ENCODE measurements around the gene TPRA1.

TPRA1 gene

GRCh38 chr3:127585813-127586413, 4.6 kb downstream of the TPRA1 start:
- Mint-ChIP-seq H3K9me3 (no peaks in the 10 kb centered on the region), H3K4me1 (peaks cover 50% of the 10 kb centered on the region), H3K36me3 (peaks cover 17% of the 10 kb centered on the region), H3K27me3 (no peaks in the 10 kb centered on the region), H3K27ac (no peak overlapping the region), H3K4me3 (no peak overlapping the region)
- ATAC-seq, result no peak

- H3K27me3 Mint-ChIP-seq, result no peaks in the 10 kb centered on the region
- peaks cover 23% of the 10 kb centered on the region for H3K36me3 Mint-ChIP-seq
- H3K4me3 Mint-ChIP-seq, result no peak overlapping the region
- ATAC-seq, result no peak
- H3K9me3 Mint-ChIP-seq, result no peaks in the 10 kb centered on the region
- H3K27ac Mint-ChIP-seq, result no peak overlapping the region
- peaks cover 56% of the 10 kb centered on the region for H3K4me1 Mint-ChIP-seq
Observed at GRCh38 chr3:127585163-127585812, 5.2 kb downstream of the TPRA1 start.

- ATAC-seq, result no peak
- no peaks in the 10 kb centered on the region for H3K9me3 Mint-ChIP-seq
- H3K27ac Mint-ChIP-seq, result no peak overlapping the region
- H3K36me3 Mint-ChIP-seq, result peaks cover 28% of the 10 kb centered on the region
- H3K4me1 Mint-ChIP-seq, result peaks cover 55% of the 10 kb centered on the region
- H3K4me3 Mint-ChIP-seq, result no peak overlapping the region
- no peaks in the 10 kb centered on the region for H3K27me3 Mint-ChIP-seq
Observed at GRCh38 chr3:127584734-127585133, 5.8 kb downstream of the TPRA1 start.

- H3K9me3 Mint-ChIP-seq, result no peaks in the 10 kb centered on the region
- H3K4me3 Mint-ChIP-seq, result no peak overlapping the region
- peaks cover 27% of the 10 kb centered on the region for H3K4me1 Mint-ChIP-seq
- peaks cover 36% of the 10 kb centered on the region for H3K36me3 Mint-ChIP-seq
- H3K27ac Mint-ChIP-seq, result no peak overlapping the region
- no peak for ATAC-seq
- H3K27me3 Mint-ChIP-seq, result no peaks in the 10 kb centered on the region
Observed at GRCh38 chr3:127580327-127581060, 10.0 kb downstream of the TPRA1 start.

GRCh38 chr3:127578802-127579201, 11.7 kb downstream of the TPRA1 start:
- no peak for ATAC-seq
- Mint-ChIP-seq H3K9me3 (no peaks in the 10 kb centered on the region), H3K4me3 (no peak overlapping the region), H3K36me3 (peaks cover 35% of the 10 kb centered on the region), H3K4me1 (peaks cover 31% of the 10 kb centered on the region), H3K27ac (no peak overlapping the region), H3K27me3 (no peaks in the 10 kb centered on the region)

- Mint-ChIP-seq H3K27ac (no peak overlapping the region), H3K36me3 (peaks cover 35% of the 10 kb centered on the region), H3K4me1 (peaks cover 31% of the 10 kb centered on the region), H3K4me3 (no peak overlapping the region), H3K9me3 (no peaks in the 10 kb centered on the region), H3K27me3 (no peaks in the 10 kb centered on the region)
- ATAC-seq, result no peak
Observed at GRCh38 chr3:127578168-127578567, 12.4 kb downstream of the TPRA1 start.

- H3K36me3 Mint-ChIP-seq, result peaks cover 42% of the 10 kb centered on the region
- no peaks in the 10 kb centered on the region for H3K27me3 Mint-ChIP-seq
- ATAC-seq, result no peak
- H3K27ac Mint-ChIP-seq, result no peak overlapping the region
- no peak overlapping the region for H3K4me3 Mint-ChIP-seq
- H3K9me3 Mint-ChIP-seq, result no peaks in the 10 kb centered on the region
- H3K4me1 Mint-ChIP-seq, result peaks cover 31% of the 10 kb centered on the region
Observed at GRCh38 chr3:127577448-127577847, 13.1 kb downstream of the TPRA1 start.

- H3K4me3 Mint-ChIP-seq, result no peak overlapping the region
- peaks cover 51% of the 10 kb centered on the region for H3K36me3 Mint-ChIP-seq
- H3K27me3 Mint-ChIP-seq, result no peaks in the 10 kb centered on the region
- peak overlapping the region; percentile 33 for H3K27ac Mint-ChIP-seq
- ATAC-seq, result peak; percentile 88
- H3K9me3 Mint-ChIP-seq, result no peaks in the 10 kb centered on the region
- peaks cover 20% of the 10 kb centered on the region for H3K4me1 Mint-ChIP-seq
Observed at GRCh38 chr3:127574880-127575878, 15.4 kb downstream of the TPRA1 start.

- no peak overlapping the region for H3K4me3 Mint-ChIP-seq
- H3K27ac Mint-ChIP-seq, result no peak overlapping the region
- no peaks in the 10 kb centered on the region for H3K27me3 Mint-ChIP-seq
- peaks cover 20% of the 10 kb centered on the region for H3K4me1 Mint-ChIP-seq
- H3K9me3 Mint-ChIP-seq, result no peaks in the 10 kb centered on the region
- ATAC-seq, result no peak
- H3K36me3 Mint-ChIP-seq, result peaks cover 44% of the 10 kb centered on the region
Observed at GRCh38 chr3:127573912-127574311, 16.6 kb downstream of the TPRA1 start.

GRCh38 chr3:127573401-127573800, 17.1 kb downstream of the TPRA1 start:
- Mint-ChIP-seq H3K4me1 (peaks cover 20% of the 10 kb centered on the region), H3K36me3 (peaks cover 43% of the 10 kb centered on the region), H3K4me3 (no peak overlapping the region)

GRCh38 chr3:127572735-127573134, 17.8 kb downstream of the TPRA1 start:
- no peak overlapping the region for H3K4me3 Mint-ChIP-seq
- H3K9me3 Mint-ChIP-seq, result no peaks in the 10 kb centered on the region
- peaks cover 43% of the 10 kb centered on the region for H3K36me3 Mint-ChIP-seq
- H3K27ac Mint-ChIP-seq, result no peak overlapping the region
- H3K4me1 Mint-ChIP-seq, result peaks cover 20% of the 10 kb centered on the region
- no peak for ATAC-seq
- no peaks in the 10 kb centered on the region for H3K27me3 Mint-ChIP-seq

More at GRCh38 chr3:127573401-127573800, 17.1 kb downstream of the TPRA1 start:
- H3K9me3 Mint-ChIP-seq, result no peaks in the 10 kb centered on the region
- H3K27ac Mint-ChIP-seq, result no peak overlapping the region
- no peak for ATAC-seq
- no peaks in the 10 kb centered on the region for H3K27me3 Mint-ChIP-seq

GRCh38 chr3:127572186-127572585, 18.3 kb downstream of the TPRA1 start:
- Mint-ChIP-seq H3K27ac (no peak overlapping the region), H3K9me3 (no peaks in the 10 kb centered on the region), H3K4me1 (peaks cover 20% of the 10 kb centered on the region), H3K36me3 (peaks cover 43% of the 10 kb centered on the region), H3K27me3 (no peaks in the 10 kb centered on the region), H3K4me3 (no peak overlapping the region)
- no peak for ATAC-seq

GRCh38 chr3:127570520-127570919, 20.0 kb downstream of the TPRA1 start:
- Mint-ChIP-seq H3K36me3 (peaks cover 39% of the 10 kb centered on the region), H3K27me3 (peaks cover 4% of the 10 kb centered on the region), H3K27ac (no peak overlapping the region), H3K4me3 (no peak overlapping the region), H3K4me1 (peaks cover 10% of the 10 kb centered on the region), H3K9me3 (no peaks in the 10 kb centered on the region)
- no peak for ATAC-seq

GRCh38 chr3:127569160-127569559, 21.4 kb downstream of the TPRA1 start:
- Mint-ChIP-seq H3K27me3 (peaks cover 16% of the 10 kb centered on the region), H3K9me3 (no peaks in the 10 kb centered on the region), H3K36me3 (peaks cover 34% of the 10 kb centered on the region), H3K4me3 (no peak overlapping the region), H3K27ac (no peak overlapping the region), H3K4me1 (no peaks in the 10 kb centered on the region)
- ATAC-seq, result no peak

GRCh38 chr3:127568586-127568985, 21.9 kb downstream of the TPRA1 start:
- Mint-ChIP-seq H3K27me3 (peaks cover 22% of the 10 kb centered on the region), H3K4me1 (no peaks in the 10 kb centered on the region), H3K27ac (no peak overlapping the region), H3K4me3 (no peak overlapping the region), H3K9me3 (peaks cover 5% of the 10 kb centered on the region), H3K36me3 (peaks cover 34% of the 10 kb centered on the region)
- ATAC-seq, result no peak

Data from stimulated activated memory B cell treated with anti-CD40 and anti-IgM and Interleukin-4, amounts not matched to agents 10 μg/mL and 1 μg/mL and 100 μg/mL, for 72 hours (primary cell).